Cardiac muscle cell (in vitro differentiated cells and primary cell): ENCODE data around the gene SPRN. TPM values are rescaled to one million over a fixed set of nuclear protein-coding genes. Genes with fewer than 3 reads are reported as not detected.
"Not testable (repeated sequence)": the region's sequence is repeated elsewhere in the genome, so short reads cannot be mapped to it uniquely, and the experiment has no call there.

Experiments
- DNase-seq, 2 donors: peaks; one replicate each; pipeline versions ENCODE4 v3.0.0 to v3.0.0-alpha.2; 2010 to 2017; ENCODE audit warnings: low read depth in 1 of 2, low spot score in 1 of 2
- H3K27ac ChIP-seq: fragments of 200-600 bp; sonication (generic); 2 replicates; pipeline ENCODE4 v1.5.1; 2016
- H3K27me3 ChIP-seq: fragments of 200-600 bp; sonication (generic); 2 replicates; pipeline ENCODE4 v1.6.0; 2016; ENCODE audit warnings: control low read depth
- H3K36me3 ChIP-seq: fragments of 200-600 bp; sonication (generic); 2 replicates; pipeline ENCODE4 v1.5.1; 2016; ENCODE audit warnings: control low read depth
- H3K4me1 ChIP-seq: fragments of 200-600 bp; sonication (generic); 2 replicates; pipeline ENCODE4 v1.8.1; 2017; ENCODE audit warnings: low read depth, mild to moderate bottlenecking, mixed run types
- H3K4me3 ChIP-seq: fragments of 200-600 bp; sonication (generic); 2 replicates; pipeline ENCODE4 v1.5.1; 2016; ENCODE audit warnings: mild to moderate bottlenecking
- H3K9me3 ChIP-seq: fragments of 200-600 bp; sonication (generic); 2 replicates; pipeline ENCODE4 v1.5.1; 2017; ENCODE audit warnings: low read depth, mild to moderate bottlenecking, control low read depth
- CTCF ChIP-seq: IDR thresholded peaks from 2 replicates; pipeline ENCODE4 v1.5.1; 2012; ENCODE audit warnings: low read depth, mild to moderate bottlenecking, low read length
- polyA plus RNA-seq: library from polyadenylated mRNA; unstranded; fragments of >200 nt; fragmentation: Nextera tagmentation; extraction: Ambion mirVana; gene quantifications from 2 replicates; pipeline ENCODE4 v1.2.1, GENCODE V29; 2016
- total RNA-seq: library from RNA; depleted of rRNA; stranded (reverse); fragments of >200 nt; gene quantifications from 2 replicates; pipeline ENCODE4 v1.2.3, GENCODE V29; 2016

The SPRN gene
- total and polyA plus RNA-seq, 2 experiments from 2014 or later = 0.33 to 2.3 TPM

GRCh38 chr10:133377025-133377817, 47.2 kb downstream of the SPRN start:
- H3K4me3 ChIP-seq = no peak overlapping the region
- peaks cover 22% of the 10 kb centered on the region for H3K27me3 ChIP-seq
- no peaks in the 10 kb centered on the region for H3K4me1 ChIP-seq
- no peaks in the 10 kb centered on the region for H3K36me3 ChIP-seq
- no peak overlapping the region for H3K27ac ChIP-seq
- DNase-seq = no peak
- no peaks in the 10 kb centered on the region for H3K9me3 ChIP-seq
- no peak for TF ChIP-seq CTCF

DNA sequence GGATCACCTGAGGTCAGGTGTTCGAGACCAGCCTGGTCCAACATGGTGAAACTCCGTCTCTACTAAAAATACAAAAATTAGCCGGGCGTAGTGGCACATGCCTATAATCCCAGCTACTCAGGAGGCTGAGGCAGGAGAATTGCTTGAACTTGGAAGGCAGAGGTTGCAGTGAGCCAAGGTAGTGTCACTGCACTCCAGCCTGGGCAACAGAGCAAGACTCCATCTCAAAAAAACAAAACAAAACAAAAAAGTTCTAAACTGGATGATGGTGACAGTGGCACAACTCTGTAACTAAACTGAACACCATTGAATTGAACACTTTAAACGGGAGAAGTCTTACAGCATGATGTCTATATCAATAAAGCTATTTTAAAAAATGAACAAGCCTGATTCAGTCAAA, 48.2 kb downstream of the SPRN start:
- H3K36me3 ChIP-seq, H3K9me3 ChIP-seq, H3K4me3 ChIP-seq, H3K27ac ChIP-seq, DNase-seq, H3K4me1 ChIP-seq: not testable (repeated sequence)
- peaks cover 22% of the 10 kb centered on the region for H3K27me3 ChIP-seq

DNA sequence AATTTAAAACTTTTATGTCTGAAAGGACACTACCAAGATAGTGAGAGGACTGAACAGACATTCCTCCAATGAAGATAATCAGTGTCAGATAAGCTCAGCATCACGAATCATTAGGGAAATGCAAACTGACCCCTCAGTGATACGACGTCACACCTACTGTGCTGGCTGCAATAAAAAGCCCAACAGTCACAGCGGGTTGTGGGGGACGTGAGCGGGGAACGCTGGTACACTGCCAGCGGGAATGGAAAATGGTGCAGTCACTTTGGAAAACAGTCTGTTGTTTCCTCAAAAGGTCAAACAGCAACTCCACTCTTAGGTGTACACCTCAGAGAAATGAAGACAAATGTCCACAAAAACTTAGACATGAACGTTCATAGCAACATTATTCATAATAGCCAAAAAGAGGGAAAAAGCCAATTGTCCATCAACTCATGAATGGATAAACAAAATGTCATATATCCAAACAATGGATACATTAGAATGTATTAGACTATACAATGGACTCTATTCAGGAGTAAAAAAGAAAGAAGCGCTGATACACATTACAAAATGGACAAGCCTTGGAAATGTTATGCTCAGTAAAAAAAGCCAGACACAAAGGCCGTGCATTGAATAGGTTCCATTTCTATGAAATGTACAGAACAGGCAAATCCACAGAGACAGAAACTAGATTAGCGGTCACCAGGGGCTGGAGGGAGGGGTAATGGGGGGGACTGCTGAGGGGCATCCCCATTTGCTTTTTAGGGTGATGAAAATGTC, 48.9 kb downstream of the SPRN start:
- peaks cover 22% of the 10 kb centered on the region for H3K27me3 ChIP-seq
- TF ChIP-seq CTCF = no peak
- H3K36me3 ChIP-seq = no peaks in the 10 kb centered on the region

GRCh38 chr10:133373174-133374090, 51.0 kb downstream of the SPRN start, which contains the start of gene ECHS1:
TSS of gene ECHS1 (minus strand) at chr10:133373354. CDS start at chr10:133373333, 21 bp downstream.
- H3K4me3 ChIP-seq = peak within 1 kb of the TSS; percentile 75
- H3K4me1 ChIP-seq = no peaks in the 10 kb centered on the region
- no peak for TF ChIP-seq CTCF
- no peaks in the 10 kb centered on the region for H3K9me3 ChIP-seq
- DNase-seq = peak; percentile 93 to 97
- H3K27ac ChIP-seq = peak within 1 kb of the TSS; percentile 79
- H3K27me3 ChIP-seq = peaks cover 22% of the 10 kb centered on the region
- H3K36me3 ChIP-seq = peaks cover 17% of the 10 kb centered on the region

More for the DNA sequence above, 48.9 kb downstream of the SPRN start:
- DNase-seq = no peak
- Histone ChIP-seq H3K9me3 (no peaks in the 10 kb centered on the region), H3K27ac (no peak overlapping the region), H3K4me3 (no peak overlapping the region), H3K4me1 (no peaks in the 10 kb centered on the region)

- H3K4me3 ChIP-seq = peak overlapping the region; percentile 75
- H3K9me3 ChIP-seq = no peaks in the 10 kb centered on the region
- H3K27ac ChIP-seq = no peak overlapping the region
- H3K27me3 ChIP-seq = peaks cover 22% of the 10 kb centered on the region
- DNase-seq = no peak
- peaks cover 20% of the 10 kb centered on the region for H3K36me3 ChIP-seq
- no peak for TF ChIP-seq CTCF
- no peaks in the 10 kb centered on the region for H3K4me1 ChIP-seq
Observed at GRCh38 chr10:133372507-133372906, 51.9 kb downstream of the SPRN start.

Other genes with a start within 250 kb of the SPRN start
- not detected in 2 replicates for gene UTF1, start 194.4 kb downstream of the SPRN start, total RNA-seq
- gene UTF1, start 194.4 kb downstream of the SPRN start, polyA plus RNA-seq = not detected in 2 replicates
- not detected in 2 replicates for gene VENTX, start 186.8 kb downstream of the SPRN start, total RNA-seq
- gene VENTX, start 186.8 kb downstream of the SPRN start, polyA plus RNA-seq = not detected in 2 replicates
- 2.8 and 6.9 TPM in 2 replicates for gene ADAM8, start 147.8 kb downstream of the SPRN start, total RNA-seq
- gene ADAM8, start 147.8 kb downstream of the SPRN start, polyA plus RNA-seq = 2.3 and 3.7 TPM in 2 replicates
- 70.2 and 70.8 TPM in 2 replicates for gene TUBGCP2, start 115.8 kb downstream of the SPRN start, total RNA-seq
- gene TUBGCP2, start 115.8 kb downstream of the SPRN start, polyA plus RNA-seq = 52.3 and 62.4 TPM in 2 replicates
- 53.7 and 67.1 TPM in 2 replicates for gene ZNF511, start 115.7 kb downstream of the SPRN start, total RNA-seq
- gene ZNF511, start 115.7 kb downstream of the SPRN start, polyA plus RNA-seq = 116 and 150 TPM in 2 replicates
- 9.8 and 16.3 TPM in 2 replicates for gene CALY, start 87.7 kb downstream of the SPRN start, total RNA-seq
- 12.3 and 14.8 TPM in 2 replicates for gene CALY, start 87.7 kb downstream of the SPRN start, polyA plus RNA-seq
- gene PRAP1, start 77.3 kb downstream of the SPRN start, total RNA-seq = 0.35 and 2.3 TPM in 2 replicates
- 1.6 and 3.5 TPM in 2 replicates for gene PRAP1, start 77.3 kb downstream of the SPRN start, polyA plus RNA-seq
- 20.0 and 58.1 TPM in 2 replicates for gene FUOM, start 66.6 kb downstream of the SPRN start, total RNA-seq
- gene FUOM, start 66.6 kb downstream of the SPRN start, polyA plus RNA-seq = 22.1 and 68.5 TPM in 2 replicates
- gene ECHS1, start 51.3 kb downstream of the SPRN start, total RNA-seq = 111 and 159 TPM in 2 replicates
- gene ECHS1, start 51.3 kb downstream of the SPRN start, polyA plus RNA-seq = 184 and 243 TPM in 2 replicates
- gene PAOX, start 45.4 kb downstream of the SPRN start, total RNA-seq = 14.8 and 15.8 TPM in 2 replicates
- 18.2 and 20.1 TPM in 2 replicates for gene PAOX, start 45.4 kb downstream of the SPRN start, polyA plus RNA-seq
- gene MTG1, start 30.5 kb downstream of the SPRN start, total RNA-seq = 35.3 and 65.1 TPM in 2 replicates
- 83.1 and 123 TPM in 2 replicates for gene MTG1, start 30.5 kb downstream of the SPRN start, polyA plus RNA-seq
- 0.74 and 5.6 TPM in 2 replicates for gene SCART1, start 29.3 kb upstream of the SPRN start, total RNA-seq
- gene SCART1, start 29.3 kb upstream of the SPRN start, polyA plus RNA-seq = 0.89 and 1.8 TPM in 2 replicates
- gene CYP2E1, start 102.7 kb upstream of the SPRN start, total RNA-seq = 1.1 and 4.1 TPM in 2 replicates
- 1.1 and 2.0 TPM in 2 replicates for gene CYP2E1, start 102.7 kb upstream of the SPRN start, polyA plus RNA-seq
- gene SYCE1, start 141.0 kb upstream of the SPRN start, total RNA-seq = not detected in 2 replicates
- 0.18 TPM in 1 of 2 replicates, not detected in the other for gene SYCE1, start 141.0 kb upstream of the SPRN start, polyA plus RNA-seq
- not detected in 2 replicates for gene FRG2B, start 202.2 kb upstream of the SPRN start, total RNA-seq
- gene FRG2B, start 202.2 kb upstream of the SPRN start, polyA plus RNA-seq = not detected in 2 replicates